H1 (cell line): Measurements from ENCODE around the gene EVI5. TPM values are rescaled to one million over a fixed set of nuclear protein-coding genes. Genes with fewer than 3 reads are reported as not detected.
A peak's percentile ranks its signal among the peaks of the same experiment; 100 is the strongest.

Source experiments
- ASH2L ChIP-seq: fragments of 200-600, 300-600 bp; sonication (generic); IDR thresholded peaks from one replicate; pipeline ENCODE4 v1.7.1; 2017; ENCODE audit warnings: low read length
- RAD21 ChIP-seq, 2 experiments: IDR thresholded peaks in 1 of 2; conservative IDR thresholded peaks in 1 of 2; 2 replicates each; pipeline ENCODE4 v1.6.1; 2011; ENCODE audit warnings: low read depth in 2 of 2, low read length in 2 of 2, improper control_type of control experiment in 1 of 2, inconsistent platforms in 1 of 2, mild to moderate bottlenecking in 1 of 2, moderate library complexity in 1 of 2
- TAF1 ChIP-seq: IDR thresholded peaks from 2 replicates; pipeline ENCODE4 v1.6.1; 2011; ENCODE audit warnings: mild to moderate bottlenecking, low read depth, low read length
- polyA plus RNA-seq, 7 experiments: library from polyadenylated mRNA; depleted of rRNA in 3 of 7; stranded (reverse) in 5 of 7; unstranded in 2 of 7; fragments of >200 nt in 5 of 7; fragments of 200-250 nt in 2 of 7; gene quantifications; 1 replicate in 5 of 7; 2 replicates in 1 of 7; 4 replicates in 1 of 7; pipeline versions ENCODE4 v1.2.1 to v1.2.3, GENCODE V29; 2011 to 2013; ENCODE audit warnings: missing spikeins in 2 of 7, mixed read lengths in 2 of 7
- total RNA-seq: library from RNA; stranded (reverse); fragmentation: NEBNext Ultra II Directional; extraction: Animal tissue kit (Norgen Biotek cat#: 25700); gene quantifications from 2 replicates; pipeline ENCODE4 v1.2.1, GENCODE V29; 2021
- TF ChIP-seq, protein P1 (sequence below): IDR thresholded peaks from 2 replicates; pipeline ENCODE4 v1.6.1; 2012; ENCODE audit warnings: inconsistent platforms

EVI5 gene
- total and polyA plus RNA-seq, 2 of the 8 experiments (the other 6 are each of a cell fraction or from before 2014, with no cell fraction given): 1.7 to 13.7 TPM

DNA sequence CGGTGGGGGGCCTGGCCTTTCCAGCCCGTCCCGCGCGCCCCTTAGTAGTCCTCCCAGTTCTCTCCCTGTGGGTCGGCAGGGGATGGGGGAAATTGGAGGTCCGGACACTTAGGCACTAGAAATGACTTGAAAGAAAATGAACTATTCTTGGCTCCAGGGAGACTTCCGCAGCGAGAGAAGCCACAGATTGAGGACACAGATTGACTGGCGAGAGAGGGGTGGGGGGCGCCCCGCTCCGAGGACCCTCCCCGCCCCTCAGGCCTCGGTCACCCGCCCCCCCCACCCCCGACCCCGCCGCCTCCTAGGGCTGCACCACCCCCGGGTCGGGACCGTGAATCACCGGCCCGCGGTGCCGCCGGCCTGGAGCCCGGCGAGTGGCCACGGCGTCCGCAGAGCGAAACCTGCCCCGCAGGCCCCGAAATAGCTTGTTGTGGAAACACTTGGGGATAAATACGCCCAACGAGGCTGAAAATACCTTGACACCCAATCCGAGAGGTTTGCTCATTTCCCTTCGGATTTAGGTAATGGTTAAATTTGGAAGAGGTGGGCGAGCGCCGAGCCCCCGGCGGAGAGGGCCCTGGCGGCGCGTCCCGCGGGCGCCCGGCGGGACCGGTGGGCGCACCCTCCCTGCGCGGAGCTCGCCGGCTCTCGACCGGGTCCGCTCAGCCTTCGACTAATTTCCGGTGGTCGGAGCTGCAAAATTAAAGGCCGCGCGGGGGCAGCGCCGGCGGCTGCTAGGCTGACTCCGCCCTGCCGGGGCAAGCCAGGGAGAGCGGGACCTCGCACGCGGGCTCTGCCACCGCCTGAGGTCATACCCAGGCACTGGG, 298.4 kb downstream of the EVI5 start, which contains the start of gene GFI1 (continued):
- TF ChIP-seq TAF1 (0 out of 2 replicates have a peak, but pooled peaks have one; percentile 2), ASH2L (peak; percentile 33), RAD21 (IDR thresholded peaks at IDR 0.05 in 1 of 2, conservative IDR thresholded peaks at IDR 0.05 in 1 of 2; ENCODE audit: low read depth in 2 of 2, low read length in 2 of 2) (peak in 1 of 2 experiments; percentile 33; a peak in 1 of 4 replicates)
- TF ChIP-seq, protein P1, sequence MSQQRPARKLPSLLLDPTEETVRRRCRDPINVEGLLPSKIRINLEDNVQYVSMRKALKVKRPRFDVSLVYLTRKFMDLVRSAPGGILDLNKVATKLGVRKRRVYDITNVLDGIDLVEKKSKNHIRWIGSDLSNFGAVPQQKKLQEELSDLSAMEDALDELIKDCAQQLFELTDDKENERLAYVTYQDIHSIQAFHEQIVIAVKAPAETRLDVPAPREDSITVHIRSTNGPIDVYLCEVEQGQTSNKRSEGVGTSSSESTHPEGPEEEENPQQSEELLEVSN: peak; percentile 94
